Measurements from ENCODE around the gene MED15. TPM values are rescaled to one million over a fixed set of nuclear protein-coding genes. Genes with fewer than 3 reads are reported as not detected.
A peak's percentile ranks its signal among the peaks of the same experiment; 100 is the strongest.

MED15 gene
- total and polyA plus RNA-seq, 2 of the 4 experiments (the other 2 are of a cell fraction): 19.0 to 68.8 TPM

DNA sequence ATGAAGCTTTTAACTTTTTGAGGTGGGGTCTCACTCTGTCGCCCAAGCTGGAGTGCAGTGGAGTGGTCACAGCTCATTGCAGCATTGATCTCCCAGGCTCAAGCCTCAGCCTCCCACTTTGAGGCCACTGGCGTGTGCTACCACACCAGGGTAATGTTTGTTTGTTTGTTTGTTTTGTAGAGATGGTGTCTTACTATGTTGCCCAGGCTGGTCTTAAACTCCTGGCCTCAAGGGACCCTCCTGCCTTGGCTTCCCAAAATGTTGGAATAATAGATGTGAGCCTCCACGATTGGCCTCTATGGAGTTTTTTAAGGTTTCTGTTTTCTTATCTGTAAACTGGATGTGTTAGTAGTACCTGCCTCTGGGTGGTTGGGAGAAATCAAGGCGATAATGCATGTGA is 41.4 kb downstream of the MED15 start:
- no peak overlapping the region for H4K8ac ChIP-seq (ENCODE audit: low read depth in 2 of 2, low read length in 2 of 2)
- H2BK5ac ChIP-seq (ENCODE audit: low read depth, low read length, poor library complexity, severe bottlenecking): no peak overlapping the region
- H3K14ac ChIP-seq (replicated peaks; ENCODE audit: low read depth, low read length): peak overlapping the region; percentile 19; the same call in 1 of the 2 replicates
- no peaks in the 10 kb centered on the region for H3K27me3 ChIP-seq (ENCODE audit: control insufficient read depth, insufficient read depth, low read length)
- no peak overlapping the region for H2BK20ac ChIP-seq (ENCODE audit: low read depth, low read length)
- H2AK5ac ChIP-seq (ENCODE audit: low read depth, low read length): peak overlapping the region; percentile 35; the same call in 1 of the 2 replicates
- H3K79me1 ChIP-seq (ENCODE audit: low read depth in 1 of 2, low read length in 2 of 2): peaks cover 25 to 83% of the 10 kb centered on the region in 2 experiments
- TF ChIP-seq, protein P1, sequence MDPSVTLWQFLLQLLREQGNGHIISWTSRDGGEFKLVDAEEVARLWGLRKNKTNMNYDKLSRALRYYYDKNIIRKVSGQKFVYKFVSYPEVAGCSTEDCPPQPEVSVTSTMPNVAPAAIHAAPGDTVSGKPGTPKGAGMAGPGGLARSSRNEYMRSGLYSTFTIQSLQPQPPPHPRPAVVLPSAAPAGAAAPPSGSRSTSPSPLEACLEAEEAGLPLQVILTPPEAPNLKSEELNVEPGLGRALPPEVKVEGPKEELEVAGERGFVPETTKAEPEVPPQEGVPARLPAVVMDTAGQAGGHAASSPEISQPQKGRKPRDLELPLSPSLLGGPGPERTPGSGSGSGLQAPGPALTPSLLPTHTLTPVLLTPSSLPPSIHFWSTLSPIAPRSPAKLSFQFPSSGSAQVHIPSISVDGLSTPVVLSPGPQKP (IDR thresholded peaks at IDR 0.05; ENCODE audit: borderline replicate concordance, low read depth, low read length): no peak
- TF ChIP-seq MXI1 (IDR thresholded peaks at IDR 0.05; ENCODE audit: borderline replicate concordance, low read depth, low read length): no peak
- TF ChIP-seq, protein P2, sequence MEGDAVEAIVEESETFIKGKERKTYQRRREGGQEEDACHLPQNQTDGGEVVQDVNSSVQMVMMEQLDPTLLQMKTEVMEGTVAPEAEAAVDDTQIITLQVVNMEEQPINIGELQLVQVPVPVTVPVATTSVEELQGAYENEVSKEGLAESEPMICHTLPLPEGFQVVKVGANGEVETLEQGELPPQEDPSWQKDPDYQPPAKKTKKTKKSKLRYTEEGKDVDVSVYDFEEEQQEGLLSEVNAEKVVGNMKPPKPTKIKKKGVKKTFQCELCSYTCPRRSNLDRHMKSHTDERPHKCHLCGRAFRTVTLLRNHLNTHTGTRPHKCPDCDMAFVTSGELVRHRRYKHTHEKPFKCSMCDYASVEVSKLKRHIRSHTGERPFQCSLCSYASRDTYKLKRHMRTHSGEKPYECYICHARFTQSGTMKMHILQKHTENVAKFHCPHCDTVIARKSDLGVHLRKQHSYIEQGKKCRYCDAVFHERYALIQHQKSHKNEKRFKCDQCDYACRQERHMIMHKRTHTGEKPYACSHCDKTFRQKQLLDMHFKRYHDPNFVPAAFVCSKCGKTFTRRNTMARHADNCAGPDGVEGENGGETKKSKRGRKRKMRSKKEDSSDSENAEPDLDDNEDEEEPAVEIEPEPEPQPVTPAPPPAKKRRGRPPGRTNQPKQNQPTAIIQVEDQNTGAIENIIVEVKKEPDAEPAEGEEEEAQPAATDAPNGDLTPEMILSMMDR (conservative IDR thresholded peaks at IDR 0.05; ENCODE audit: low read depth, low read length): no peak
- TF ChIP-seq POLR2A (IDR thresholded peaks at IDR 0.05; ENCODE audit: low read depth, low read length): no peak
- no peak for TF ChIP-seq RFX5 (IDR thresholded peaks at IDR 0.05; ENCODE audit: low read depth, low read length)
- TF ChIP-seq BHLHE40 (IDR thresholded peaks at IDR 0.05; ENCODE audit: low read depth, low read length): no peak
- TF ChIP-seq MAZ (IDR thresholded peaks at IDR 0.05; ENCODE audit: borderline replicate concordance, low read depth, low read length): no peak
- TF ChIP-seq FOS (IDR thresholded peaks at IDR 0.05; ENCODE audit: low read depth, low read length): no peak
- no peak for TF ChIP-seq CEBPB (IDR thresholded peaks at IDR 0.05; ENCODE audit: low read depth, low read length)
- no peak for TF ChIP-seq CHD1 (IDR thresholded peaks at IDR 0.05; ENCODE audit: low read depth, low read length)
- no peak for TF ChIP-seq MAFK (IDR thresholded peaks at IDR 0.05; ENCODE audit: low read depth, low read length)
- TF ChIP-seq, protein P3, sequence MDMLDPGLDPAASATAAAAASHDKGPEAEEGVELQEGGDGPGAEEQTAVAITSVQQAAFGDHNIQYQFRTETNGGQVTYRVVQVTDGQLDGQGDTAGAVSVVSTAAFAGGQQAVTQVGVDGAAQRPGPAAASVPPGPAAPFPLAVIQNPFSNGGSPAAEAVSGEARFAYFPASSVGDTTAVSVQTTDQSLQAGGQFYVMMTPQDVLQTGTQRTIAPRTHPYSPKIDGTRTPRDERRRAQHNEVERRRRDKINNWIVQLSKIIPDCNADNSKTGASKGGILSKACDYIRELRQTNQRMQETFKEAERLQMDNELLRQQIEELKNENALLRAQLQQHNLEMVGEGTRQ (IDR thresholded peaks at IDR 0.05; ENCODE audit: low read depth, low read length): no peak
- TF ChIP-seq SMC3 (IDR thresholded peaks at IDR 0.05; ENCODE audit: low read depth, low read length): no peak
- no peak for TF ChIP-seq RAD21 (IDR thresholded peaks at IDR 0.05; ENCODE audit: low read length)
- TF ChIP-seq NFE2L2 (IDR thresholded peaks at IDR 0.05; ENCODE audit: low read depth, low read length): no peak
- TF ChIP-seq RCOR1 (IDR thresholded peaks at IDR 0.05; ENCODE audit: insufficient replicate concordance, low read length): no peak
- H3K9me3 ChIP-seq (ENCODE audit: control insufficient read depth, insufficient read depth, low read length): no peaks in the 10 kb centered on the region
- H2AK9ac ChIP-seq (replicated peaks; ENCODE audit: low read depth, low read length, poor library complexity): no peak overlapping the region
- H2BK15ac ChIP-seq (ENCODE audit: low read depth, low read length): no peak overlapping the region
- CTCF ChIA-PET: no interaction called here
- no peak overlapping the region for H3K27ac ChIP-seq (ENCODE audit: insufficient read depth, low read length)
- intact Hi-C loops (cut with micrococcal nuclease) (no loop called here), dilution Hi-C loops (cut with HindIII; ENCODE audit: low sequenced_read_pairs, unreplicated experiment) (no loop called here), in situ Hi-C loops (cut with MboI; ENCODE audit: low sequenced_read_pairs) (no loop called here)
- peak overlapping the region; percentile 42; the same call in 1 of the 2 replicates for H3K23ac ChIP-seq (ENCODE audit: low read depth, low read length)
- no peak overlapping the region for H3K4ac ChIP-seq (ENCODE audit: low read depth, low read length)
- ATAC-seq (ENCODE audit: low read depth) (no peak), DNase-seq (no peak)
- H4K5ac ChIP-seq (ENCODE audit: low read depth, low read length): no peak overlapping the region
- H4K91ac ChIP-seq (ENCODE audit: insufficient read depth, low read depth, low read length): no peak overlapping the region
- POLR2A ChIA-PET (ENCODE audit: unreplicated experiment): no interaction called here
- H3K56ac ChIP-seq (ENCODE audit: extremely low read depth, insufficient read depth, low read length): no peak overlapping the region
- no peak overlapping the region for H2BK120ac ChIP-seq (ENCODE audit: low read depth, low read length)
- H3K18ac ChIP-seq (ENCODE audit: low read depth, low read length): no peak overlapping the region
- no peak overlapping the region for H3K9ac ChIP-seq (ENCODE audit: low read depth, low read length)
- H3K36me3 ChIP-seq (ENCODE audit: control insufficient read depth, insufficient read depth, low read length): peaks cover 23% of the 10 kb centered on the region
- no peak overlapping the region for H3K4me2 ChIP-seq (ENCODE audit: low read depth, low read length)
- H3K9me1 ChIP-seq (ENCODE audit: insufficient read depth, low read length): peaks cover 53% of the 10 kb centered on the region
- no peak overlapping the region for H2AFZ ChIP-seq (replicated peaks; ENCODE audit: low read length, poor library complexity)
- BruUV-seq (replicated peaks): no TSS peak
- WGBS, 2 experiments (ENCODE audit: extremely low coverage in 2 of 2, insufficient read length in 1 of 2): 100% methylated on average over 1 of the region's 4 CpGs; no CpG with 5 or more reads in 1 of the 2 experiments
- no peak overlapping the region for H3K4me3 ChIP-seq (ENCODE audit: insufficient read depth, low read depth, low read length)
- peaks cover 84% of the 10 kb centered on the region for H4K20me1 ChIP-seq (ENCODE audit: insufficient read depth, low read length)
- H3K4me1 ChIP-seq (ENCODE audit: control insufficient read depth, insufficient read depth, low read length): peaks cover 47% of the 10 kb centered on the region

Measured in IMR-90 (cell line).